ENCODE measurements around the gene KLHL29. TPM values are rescaled to one million over a fixed set of nuclear protein-coding genes. Genes with fewer than 3 reads are reported as not detected.

KLHL29 gene
- total and polyA plus RNA-seq, 10 of the 15 experiments (the other 5 are each of a cell fraction or from before 2014, with no cell fraction given): 1.4 to 19.5 (median 6.1) TPM

DNA sequence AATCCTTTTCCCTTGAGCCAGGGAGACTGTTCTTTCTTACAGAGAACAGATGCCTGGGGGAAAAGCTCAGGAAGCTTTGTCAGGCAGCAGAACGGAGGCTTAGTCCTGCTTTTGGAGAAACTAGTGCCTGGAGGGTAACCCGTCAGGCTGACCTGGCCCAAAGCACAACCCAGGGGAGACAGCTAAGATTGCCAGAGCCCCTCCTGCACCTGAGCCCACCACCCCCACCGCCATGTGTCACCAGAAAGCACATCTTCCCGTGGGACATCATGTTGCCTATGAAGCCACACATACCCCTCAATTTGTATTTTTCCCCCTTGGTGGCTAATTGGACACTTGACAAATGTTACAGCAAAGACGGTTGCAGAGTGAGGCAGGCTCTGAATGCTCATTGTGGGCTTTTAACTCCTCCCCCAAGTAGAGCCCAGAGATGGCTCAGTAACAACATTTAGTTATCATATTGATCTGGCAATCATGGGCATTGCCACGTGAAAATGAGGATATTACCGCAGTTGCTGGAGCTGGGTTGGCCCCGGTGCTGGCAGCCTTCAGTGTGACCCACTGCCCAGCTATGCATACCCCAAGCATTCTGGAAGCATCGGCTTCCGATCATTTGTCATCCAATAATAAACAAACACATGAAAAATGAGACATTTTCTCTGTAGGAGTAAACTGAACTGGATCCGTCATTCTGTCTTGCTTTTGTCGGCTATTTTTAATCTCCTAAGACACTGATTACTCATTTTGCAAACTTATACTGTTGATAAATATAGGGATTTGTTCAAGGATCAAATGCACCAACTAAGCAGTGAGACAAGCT, 312.5 kb downstream of the KLHL29 start:
- H3K27ac ChIP-seq (ENCODE audit: control insufficient read depth, insufficient read depth): no peak overlapping the region
- TF ChIP-seq CHD4 (IDR thresholded peaks at IDR 0.05): no peak
- no peak for TF ChIP-seq EZH2 (IDR thresholded peaks at IDR 0.05; ENCODE audit: borderline replicate concordance, control insufficient read depth, low read depth, low read length)
- no peak for TF ChIP-seq SIX5 (IDR thresholded peaks at IDR 0.05; ENCODE audit: low read depth, low read length, severe bottlenecking)
- TF ChIP-seq, protein P1, sequence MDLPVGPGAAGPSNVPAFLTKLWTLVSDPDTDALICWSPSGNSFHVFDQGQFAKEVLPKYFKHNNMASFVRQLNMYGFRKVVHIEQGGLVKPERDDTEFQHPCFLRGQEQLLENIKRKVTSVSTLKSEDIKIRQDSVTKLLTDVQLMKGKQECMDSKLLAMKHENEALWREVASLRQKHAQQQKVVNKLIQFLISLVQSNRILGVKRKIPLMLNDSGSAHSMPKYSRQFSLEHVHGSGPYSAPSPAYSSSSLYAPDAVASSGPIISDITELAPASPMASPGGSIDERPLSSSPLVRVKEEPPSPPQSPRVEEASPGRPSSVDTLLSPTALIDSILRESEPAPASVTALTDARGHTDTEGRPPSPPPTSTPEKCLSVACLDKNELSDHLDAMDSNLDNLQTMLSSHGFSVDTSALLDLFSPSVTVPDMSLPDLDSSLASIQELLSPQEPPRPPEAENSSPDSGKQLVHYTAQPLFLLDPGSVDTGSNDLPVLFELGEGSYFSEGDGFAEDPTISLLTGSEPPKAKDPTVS (IDR thresholded peaks at IDR 0.05; ENCODE audit: low read depth, low read length): no peak
- H4K20me1 ChIP-seq (ENCODE audit: control insufficient read depth, insufficient read depth): no peaks in the 10 kb centered on the region
- ChIA-PET POLR2A (no interaction called here), RAD21 (ENCODE audit: unreplicated experiment) (no interaction called here), SMC1A (ENCODE audit: uncharacterized antibody, unreplicated experiment) (interaction anchor here (0.7 to 1.2 kb wide), 2 partner anchors 18 to 498 kb away, joined by 3 to 4 read pairs; no protein-coding TSS in a partner anchor), CTCF (interaction anchor here (1.1 kb wide), 1 partner anchor 467 kb away, joined by 3 read pairs; no protein-coding TSS in a partner anchor)
- DNase-seq (ENCODE audit: low read depth, low spot score) (no peak), ATAC-seq (no peak), FAIRE-seq (no peak)
- intact Hi-C loops (cut with micrococcal nuclease; ENCODE audit: unreplicated experiment) (no loop called here), in situ Hi-C loops (cut with MboI) (no loop called here)
- H3K36me3 ChIP-seq (ENCODE audit: control insufficient read depth in 2 of 2, insufficient read depth in 2 of 2, low read length in 1 of 2): peaks cover 12 to 16% of the 10 kb centered on the region in 2 experiments; a peak in 3 of 4 replicates
- H3K9ac ChIP-seq (ENCODE audit: control insufficient read depth, insufficient read depth, low read length): no peak overlapping the region
- BruUV-seq (replicated peaks): no TSS peak
- H3K4me1 ChIP-seq (ENCODE audit: control insufficient read depth, insufficient read depth, low read length): no peaks in the 10 kb centered on the region
- H3K27me3 ChIP-seq (replicated peaks in 1 of 2; ENCODE audit: control insufficient read depth in 2 of 2, insufficient read depth in 2 of 2, low read length in 1 of 2): no peaks in the 10 kb centered on the region
- WGBS (ENCODE audit: insufficient coverage, insufficient replicate concordance, low lambda C conversion rate, missing lambda C conversion rate): 89% methylated on average over 12 of the region's 12 CpGs
- H3K9me3 ChIP-seq (replicated peaks; ENCODE audit: control insufficient read depth, insufficient read depth, low read length): no peaks in the 10 kb centered on the region
- H3K4me2 ChIP-seq (ENCODE audit: control insufficient read depth, insufficient read depth): no peak overlapping the region
- no peak overlapping the region for H3K4me3 ChIP-seq
- H3K79me2 ChIP-seq (ENCODE audit: control insufficient read depth, insufficient read depth, low read length): no peaks in the 10 kb centered on the region
- no peak overlapping the region for H2AFZ ChIP-seq (ENCODE audit: control insufficient read depth, low read depth, low read length)
